GM21825 (cell line): ENCODE data around the gene ZEB1.

Experiments
- ATAC-seq: cut with Tn5 transposase; IDR thresholded peaks from one replicate; pipeline ENCODE4 v1.9.1; 2021; ENCODE audit warnings: mild to moderate bottlenecking, moderate library complexity; ENCODE audit not compliant: unreplicated experiment

The ZEB1 gene

GRCh38 chr10:31318854-31319601, at the start of gene ZEB1:
TSS of gene ZEB1 (plus strand) at chr10:31319216. CDS start at chr10:31319235, 19 bp downstream.
- ATAC-seq, result peak; percentile 32

- ATAC-seq, result no peak
Measured at GRCh38 chr10:31270954-31271353, 48.1 kb upstream of the ZEB1 start.

GRCh38 chr10:31272841-31273240, 46.2 kb upstream of the ZEB1 start:
- no peak for ATAC-seq

- ATAC-seq, result no peak
Measured at GRCh38 chr10:31273789-31274188, 45.2 kb upstream of the ZEB1 start.

- no peak for ATAC-seq
Measured at GRCh38 chr10:31274310-31274709, 44.7 kb upstream of the ZEB1 start.

- ATAC-seq, result no peak
Measured at GRCh38 chr10:31278279-31278941, 40.6 kb upstream of the ZEB1 start.

GRCh38 chr10:31280972-31281371, 38.0 kb upstream of the ZEB1 start:
- ATAC-seq, result no peak

GRCh38 chr10:31288001-31288400, 31.0 kb upstream of the ZEB1 start:
- ATAC-seq, result no peak

GRCh38 chr10:31288962-31289361, 30.1 kb upstream of the ZEB1 start:
- no peak for ATAC-seq

GRCh38 chr10:31290386-31290785, 28.6 kb upstream of the ZEB1 start:
- ATAC-seq, result no peak

- ATAC-seq, result no peak
Measured at GRCh38 chr10:31291123-31291522, 27.9 kb upstream of the ZEB1 start.

- no peak for ATAC-seq
Measured at GRCh38 chr10:31294558-31294957, 24.5 kb upstream of the ZEB1 start.

- ATAC-seq, result no peak
Measured at GRCh38 chr10:31296754-31297153, 22.3 kb upstream of the ZEB1 start.

- ATAC-seq, result no peak
Measured at GRCh38 chr10:31299119-31299518, 19.9 kb upstream of the ZEB1 start.

GRCh38 chr10:31303212-31303611, 15.8 kb upstream of the ZEB1 start:
- ATAC-seq, result no peak

GRCh38 chr10:31304291-31304970, 14.6 kb upstream of the ZEB1 start:
- ATAC-seq, result no peak

GRCh38 chr10:31313396-31313795, 5.6 kb upstream of the ZEB1 start:
- no peak for ATAC-seq

- no peak for ATAC-seq
Measured at GRCh38 chr10:31314256-31315150, 4.5 kb upstream of the ZEB1 start.

GRCh38 chr10:31315453-31315852, 3.6 kb upstream of the ZEB1 start:
- ATAC-seq, result no peak

GRCh38 chr10:31317171-31317570, 1.8 kb upstream of the ZEB1 start:
- ATAC-seq, result no peak
